Right ventricle myocardium inferior (tissue), 1 donor: Measurements from ENCODE around the gene DLX5. TPM values are rescaled to one million over a fixed set of nuclear protein-coding genes. Genes with fewer than 3 reads are reported as not detected.

Experiments used
- ATAC-seq: fragments of 200-7000 bp; cut with Tn5 transposase; one replicate; pipeline ENCODE4 v1.9.1; 2020; ENCODE audit warnings: mild to moderate bottlenecking, moderate library complexity
- DNase-seq: peaks from one replicate; pipeline ENCODE4 v3.0.0; 2021; ENCODE audit errors: missing footprints
- intact Hi-C: fragments of 100-400 bp; cut with DNase I; formaldehyde crosslinking; loops from one replicate; pipeline ENCODE4 v1.11.0; 2022
- total RNA-seq: library from RNA; stranded (reverse); fragmentation: NEBNext Ultra II Directional; extraction: Animal tissue kit (Norgen Biotek cat#: 25700); gene quantifications from one replicate; pipeline ENCODE4 v1.2.1, GENCODE V29; 2021
- donor health status: DM: no; HTN: yes; CAD: no; lungs with severe emphysema.

The DLX5 gene
- total RNA-seq, 1 donor from 2014 or later: not detected

- ATAC-seq (no peak), DNase-seq (no peak)
- intact Hi-C loops: no loop called here
Measured at GRCh38 chr7:97008275-97008917, 16.2 kb downstream of the DLX5 start.

- intact Hi-C loops: no loop called here
Measured at GRCh38 chr7:97007583-97007861, 17.1 kb downstream of the DLX5 start.

GRCh38 chr7:97006816-97007582, 17.6 kb downstream of the DLX5 start:
- ATAC-seq (no peak), DNase-seq (no peak)
- intact Hi-C loops: no loop called here

More at GRCh38 chr7:97007583-97007861, 17.1 kb downstream of the DLX5 start:
- DNase-seq (no peak), ATAC-seq (no peak)

GRCh38 chr7:97006055-97006815, 18.4 kb downstream of the DLX5 start:
- intact Hi-C loops: no loop called here
- ATAC-seq: peak; percentile 50
- DNase-seq: no peak

GRCh38 chr7:97005183-97006054, 19.2 kb downstream of the DLX5 start, which contains the start of gene DLX6:
DLX6 (plus strand) TSS chr7:97005553; CDS start chr7:97005978, 425 bp downstream.
- ATAC-seq: no peak
- DNase-seq: no peak
- intact Hi-C loops: no loop called here

- no peak for DNase-seq
- intact Hi-C loops: no loop called here
- ATAC-seq: no peak
Measured at GRCh38 chr7:97004247-97005182, 20.1 kb downstream of the DLX5 start.

- intact Hi-C loops: no loop called here
- no peak for DNase-seq
- ATAC-seq: no peak
Measured at GRCh38 chr7:97003262-97004246, 21.1 kb downstream of the DLX5 start.

GRCh38 chr7:97002555-97003261, 21.9 kb downstream of the DLX5 start:
- intact Hi-C loops: no loop called here
- ATAC-seq (no peak), DNase-seq (no peak)

GRCh38 chr7:97001656-97002554, 22.7 kb downstream of the DLX5 start:
- intact Hi-C loops: no loop called here
- ATAC-seq (no peak), DNase-seq (no peak)

GRCh38 chr7:97001221-97001620, 23.4 kb downstream of the DLX5 start:
- intact Hi-C loops: no loop called here
- DNase-seq (no peak), ATAC-seq (no peak)

GRCh38 chr7:96998744-96999143, 25.9 kb downstream of the DLX5 start:
- ATAC-seq (no peak), DNase-seq (no peak)
- intact Hi-C loops: no loop called here

- intact Hi-C loops: no loop called here
- ATAC-seq: no peak
- no peak for DNase-seq
Measured at GRCh38 chr7:96998333-96998732, 26.3 kb downstream of the DLX5 start.

GRCh38 chr7:96997512-96998032, 27.1 kb downstream of the DLX5 start:
- no peak for DNase-seq
- no peak for ATAC-seq
- intact Hi-C loops: no loop called here

- intact Hi-C loops: no loop called here
- ATAC-seq (no peak), DNase-seq (no peak)
Measured at GRCh38 chr7:96996958-96997511, 27.6 kb downstream of the DLX5 start.
